Neuronal stem cell (in vitro differentiated cells): ENCODE results near the gene KCNAB2.

ENCODE experiments used
- DNase-seq: peaks from one replicate; pipeline ENCODE4 v3.0.0-alpha.2; 2013; ENCODE audit warnings: low spot score
- H2AFZ ChIP-seq: one replicate; pipeline ENCODE4 v1.6.1; 2013; ENCODE audit warnings: mild to moderate bottlenecking, low read length, inconsistent platforms
- H2AK5ac ChIP-seq: 2 replicates; pipeline ENCODE4 v1.6.1; 2013; ENCODE audit warnings: low read depth, mild to moderate bottlenecking, inconsistent platforms, low read length, moderate library complexity, mixed read lengths
- H2BK120ac ChIP-seq: 2 replicates; pipeline ENCODE4 v1.6.1; 2013; ENCODE audit warnings: low read depth, mild to moderate bottlenecking, inconsistent platforms, low read length, moderate library complexity, mixed read lengths
- H2BK12ac ChIP-seq: one replicate; pipeline ENCODE4 v1.6.1; 2013; ENCODE audit warnings: low read length, inconsistent platforms
- H2BK15ac ChIP-seq: 2 replicates; pipeline ENCODE4 v1.6.1; 2013; ENCODE audit warnings: mild to moderate bottlenecking, low read length, inconsistent platforms, mixed read lengths
- H2BK5ac ChIP-seq: one replicate; pipeline ENCODE4 v1.6.1; 2013; ENCODE audit warnings: inconsistent platforms, mild to moderate bottlenecking, low read length, moderate library complexity
- H3K14ac ChIP-seq: one replicate; pipeline ENCODE4 v1.6.1; 2013; ENCODE audit warnings: low read length, inconsistent platforms
- H3K18ac ChIP-seq: 2 replicates; pipeline ENCODE4 v1.6.1; 2013; ENCODE audit warnings: low read length, inconsistent platforms
- H3K23ac ChIP-seq: 2 replicates; pipeline ENCODE4 v1.6.1; 2013; ENCODE audit warnings: low read depth, mild to moderate bottlenecking, mixed read lengths, low read length, inconsistent platforms; ENCODE audit not compliant: poor library complexity
- H3K27ac ChIP-seq: replicated peaks from 3 replicates; pipeline ENCODE4 v1.5.1; 2013; ENCODE audit warnings: low read length, inconsistent platforms
- H3K27me3 ChIP-seq, 3 experiments: 2 replicates each; pipeline ENCODE4 v1.6.1; 2013; ENCODE audit warnings: low read length in 3 of 3, mild to moderate bottlenecking in 2 of 3, inconsistent platforms in 1 of 3, low read depth in 1 of 3, mixed read lengths in 1 of 3, moderate library complexity in 1 of 3; ENCODE audit not compliant: control insufficient read depth in 3 of 3, insufficient read depth in 3 of 3
- H3K36me3 ChIP-seq, 2 donors: replicated peaks in 1 of 2; 2 replicates each; pipeline ENCODE4 v1.6.1; 2013; ENCODE audit warnings: low read length in 2 of 2; ENCODE audit not compliant: control insufficient read depth in 2 of 2, insufficient read depth in 2 of 2
- H3K4ac ChIP-seq: 2 replicates; pipeline ENCODE4 v1.6.1; 2013; ENCODE audit warnings: inconsistent platforms, mild to moderate bottlenecking, low read length, moderate library complexity
- H3K4me1 ChIP-seq, 2 donors: 1 replicate in 1 of 2; 2 replicates in 1 of 2; pipeline ENCODE4 v1.6.1; 2013; ENCODE audit warnings: low read length in 2 of 2, low read depth in 1 of 2; ENCODE audit not compliant: control insufficient read depth in 2 of 2, insufficient read depth in 1 of 2
- H3K4me2 ChIP-seq: one replicate; pipeline ENCODE4 v1.6.1; 2013; ENCODE audit warnings: mild to moderate bottlenecking, low read length, inconsistent platforms; ENCODE audit not compliant: insufficient read depth, poor library complexity, severe bottlenecking
- H3K4me3 ChIP-seq, 2 donors: 2 replicates each; pipeline ENCODE4 v1.5.1; 2013; ENCODE audit warnings: low read length in 2 of 2, mild to moderate bottlenecking in 2 of 2, inconsistent platforms in 1 of 2, moderate library complexity in 1 of 2
- H3K79me1 ChIP-seq: one replicate; pipeline ENCODE4 v1.6.1; 2013; ENCODE audit warnings: low read depth, mild to moderate bottlenecking, inconsistent platforms, low read length, moderate library complexity
- H3K9ac ChIP-seq: one replicate; pipeline ENCODE4 v1.6.1; 2013; ENCODE audit warnings: mild to moderate bottlenecking, low read depth, low read length, inconsistent platforms; ENCODE audit not compliant: poor library complexity
- H3K9me3 ChIP-seq, 2 donors: replicated peaks in 1 of 2; 2 replicates each; pipeline versions ENCODE3 to v1.6.1; 2013; ENCODE audit warnings: low read length in 2 of 2, mild to moderate bottlenecking in 2 of 2, inconsistent platforms in 1 of 2, low read depth in 1 of 2, mixed read lengths in 1 of 2, moderate library complexity in 1 of 2; ENCODE audit not compliant: control insufficient read depth in 2 of 2, insufficient read depth in 1 of 2
- H4K8ac ChIP-seq: one replicate; pipeline ENCODE4 v1.6.1; 2013; ENCODE audit warnings: low read depth, mild to moderate bottlenecking, inconsistent platforms, low read length, moderate library complexity
- H4K91ac ChIP-seq: one replicate; pipeline ENCODE4 v1.6.1; 2013; ENCODE audit warnings: low read length, low read depth, mild to moderate bottlenecking, inconsistent platforms; ENCODE audit not compliant: poor library complexity
- WGBS, 2 donors: extraction: QIAGEN DNeasy Blood & Tissue Kit; methylation state at CpG; one replicate each; pipeline ENCODE4 v1.1.7; 2013; ENCODE audit warnings: missing lambda C conversion rate in 2 of 2, mixed read lengths in 1 of 2; ENCODE audit not compliant: insufficient read length in 2 of 2, insufficient replicate concordance in 1 of 2; ENCODE audit errors: extremely low coverage in 2 of 2; 5-methylcytosine and 5-hydroxymethylcytosine counted together

The KCNAB2 gene

GRCh38 chr1:6100861-6101783, 55.4 kb downstream of the KCNAB2 start:
- peaks cover 0 to 46% (median 0%) of the 10 kb centered on the region in 3 experiments for H3K27me3 ChIP-seq
- H3K9ac ChIP-seq: peak overlapping the region; percentile 54
- H3K4me1 ChIP-seq: peaks cover 0 to 24% of the 10 kb centered on the region in 2 donors
- H2BK15ac ChIP-seq: peak overlapping the region; percentile 99
- peak overlapping the region; percentile 99 for H2BK12ac ChIP-seq
- peak overlapping the region; percentile 92 for H3K18ac ChIP-seq
- H4K91ac ChIP-seq: no peak overlapping the region
- H2AK5ac ChIP-seq: peak overlapping the region; percentile 99
- H2BK120ac ChIP-seq: peak overlapping the region; percentile 84
- no peak overlapping the region for H4K8ac ChIP-seq
- H2AFZ ChIP-seq: no peak overlapping the region
- H3K27ac ChIP-seq: peak overlapping the region; percentile 78
- H3K9me3 ChIP-seq: no peaks in the 10 kb centered on the region
- H2BK5ac ChIP-seq: peak overlapping the region; percentile 60
- H3K14ac ChIP-seq: no peak overlapping the region
- H3K36me3 ChIP-seq: no peaks in the 10 kb centered on the region
- peak overlapping the region; percentile 14 for H3K4me2 ChIP-seq
- DNase-seq: peak; percentile 54
- no CpG with 5 or more reads among the region's 23 CpGs for WGBS, 2 donors
- peak overlapping the region; percentile 86 for H3K23ac ChIP-seq
- H3K79me1 ChIP-seq: no peaks in the 10 kb centered on the region
- peak overlapping the region; percentile 67 for H3K4ac ChIP-seq
- no peak overlapping the region for H3K4me3 ChIP-seq

- Histone ChIP-seq H3K14ac (peak overlapping the region; percentile 75), H3K9me3 (no peaks in the 10 kb centered on the region), H3K4ac (peak overlapping the region; percentile 93), H2BK5ac (no peak overlapping the region), H2BK120ac (no peak overlapping the region), H4K91ac (no peak overlapping the region), H3K23ac (peak overlapping the region; percentile 80), H3K4me3 (no peak overlapping the region), H3K4me1 (peaks cover 0 to 24% of the 10 kb centered on the region in 2 donors), H3K18ac (peak overlapping the region; percentile 95), H3K36me3 (no peaks in the 10 kb centered on the region), H3K9ac (no peak overlapping the region), H2AK5ac (peak overlapping the region; percentile 86), H3K4me2 (no peak overlapping the region), H2BK12ac (peak overlapping the region; percentile 81), H3K27ac (no peak overlapping the region), H2BK15ac (peak overlapping the region; percentile 46), H2AFZ (no peak overlapping the region), H3K27me3 (peaks cover 0 to 46% (median 0%) of the 10 kb centered on the region in 3 experiments), H3K79me1 (no peaks in the 10 kb centered on the region), H4K8ac (peak overlapping the region; percentile 23)
- no CpG with 5 or more reads among the region's 25 CpGs for WGBS, 2 donors
- no peak for DNase-seq
Measured at GRCh38 chr1:6101826-6102531, 56.3 kb downstream of the KCNAB2 start.

GRCh38 chr1:6102532-6102845, 56.8 kb downstream of the KCNAB2 start:
- peaks cover 0 to 46% (median 0%) of the 10 kb centered on the region in 3 experiments for H3K27me3 ChIP-seq
- no peaks in the 10 kb centered on the region for H3K36me3 ChIP-seq
- peak overlapping the region; percentile 85 for H3K18ac ChIP-seq
- H3K27ac ChIP-seq: no peak overlapping the region
- peaks cover 0 to under 1% of the 10 kb centered on the region in 2 donors for H3K9me3 ChIP-seq
- H2BK15ac ChIP-seq: peak overlapping the region; percentile 46
- no peak overlapping the region for H3K9ac ChIP-seq
- H2BK12ac ChIP-seq: peak overlapping the region; percentile 81
- H3K79me1 ChIP-seq: no peaks in the 10 kb centered on the region
- peak overlapping the region; percentile 86 for H2AK5ac ChIP-seq
- no peak overlapping the region for H2BK5ac ChIP-seq
- H2AFZ ChIP-seq: no peak overlapping the region
- H3K4me2 ChIP-seq: no peak overlapping the region
- no peak overlapping the region for H4K8ac ChIP-seq
- DNase-seq: no peak
- no peak overlapping the region for H2BK120ac ChIP-seq
- no peak overlapping the region for H4K91ac ChIP-seq
- peaks cover 0 to 24% of the 10 kb centered on the region in 2 donors for H3K4me1 ChIP-seq
- H3K4ac ChIP-seq: peak overlapping the region; percentile 93
- no peak overlapping the region for H3K4me3 ChIP-seq
- WGBS, 2 donors: no CpG with 5 or more reads among the region's 9 CpGs
- peak overlapping the region; percentile 38 for H3K14ac ChIP-seq
- H3K23ac ChIP-seq: peak overlapping the region; percentile 80
